Lower leg skin (tissue), 3 donors: ENCODE data around the gene PRELID3B.

Experiments used
- CTCF ChIP-seq, 3 donors: fragments of 450-650 bp; IDR thresholded peaks; one replicate each; pipeline ENCODE4 v1.5.1; 2016; ENCODE audit warnings: antibody characterized with exemption in 3 of 3, mild to moderate bottlenecking in 3 of 3, moderate library complexity in 2 of 3
- POLR2A ChIP-seq, 2 donors: fragments of 450-650 bp; IDR thresholded peaks; one replicate each; pipeline ENCODE4 v1.6.1; 2016 to 2017; ENCODE audit warnings: antibody characterized with exemption in 2 of 2, mild to moderate bottlenecking in 1 of 2, moderate library complexity in 1 of 2

DNA sequence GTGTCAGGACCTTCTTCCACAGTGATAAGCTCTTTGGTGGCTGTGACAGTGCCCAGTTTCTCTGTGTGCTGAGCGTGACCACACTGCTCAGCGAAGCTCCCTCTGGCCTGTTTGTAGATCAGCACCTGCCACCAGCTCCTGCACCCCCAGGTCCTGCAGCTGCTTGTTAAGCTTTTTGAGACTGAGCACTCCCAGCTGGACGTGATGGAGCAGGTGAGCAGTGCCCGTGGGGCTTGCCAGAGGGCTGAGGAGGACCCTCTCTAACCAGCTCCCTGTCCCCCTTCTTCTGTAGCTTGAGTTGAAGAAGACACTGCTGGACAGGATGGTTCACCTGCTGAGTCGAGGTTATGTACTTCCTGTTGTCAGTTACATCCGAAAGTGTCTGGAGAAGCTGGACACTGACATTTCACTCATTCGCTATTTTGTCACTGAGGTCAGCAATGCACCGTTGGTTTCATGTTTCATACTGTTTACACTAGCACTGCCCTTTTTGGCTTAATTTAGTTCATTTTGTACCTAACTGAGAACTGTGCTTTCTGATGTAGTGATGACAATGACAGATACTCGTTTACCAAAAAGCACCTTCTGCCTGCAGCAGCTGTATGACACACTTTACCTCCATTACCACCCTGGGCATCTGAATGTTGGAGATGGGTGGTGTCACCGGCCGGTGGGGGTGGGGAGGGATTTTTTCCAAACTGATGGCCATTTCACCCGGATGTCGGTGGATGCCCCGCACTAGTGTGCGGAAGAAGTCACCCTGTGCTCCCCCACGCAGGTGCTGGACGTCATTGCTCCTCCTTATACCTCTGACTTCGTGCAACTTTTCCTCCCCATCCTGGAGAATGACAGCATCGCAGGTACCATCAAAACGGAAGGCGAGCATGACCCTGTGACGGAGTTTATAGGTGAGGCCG lies 49.0 kb downstream of the PRELID3B start:
- TF ChIP-seq CTCF (IDR thresholded peaks at IDR 0.05) (no peak), POLR2A (IDR thresholded peaks at IDR 0.05) (no peak)
